ENCODE results near the gene KCNJ10.

- TF ChIP-seq CTCF (IDR thresholded peaks at IDR 0.05; ENCODE audit: insufficient read depth, low read length, poor library complexity, severe bottlenecking) (no peak), EZH2phosphoT487 (conservative IDR thresholded peaks at IDR 0.05; ENCODE audit: low read length) (no peak)
Observed at GRCh38 chr1:159980786-159981185, 89.2 kb downstream of the KCNJ10 start.
